Activated CD8-positive, alpha-beta T cell treated with anti-CD3 and anti-CD28 coated beads for 36 hours (primary cell): ENCODE measurements around the gene PLBD2. TPM values are rescaled to one million over a fixed set of nuclear protein-coding genes. Genes with fewer than 3 reads are reported as not detected.

ENCODE experiments used
- ATAC-seq: fragments of 200-7000 bp; cut with Tn5 transposase; one replicate; pipeline ENCODE4 v1.10.0; 2021; ENCODE audit warnings: mild to moderate bottlenecking, moderate library complexity
- CTCF ChIA-PET: fragments of 350-600 bp; sonication (Branson Sonifier 250); formaldehyde crosslinking; loops from one replicate; lab custom pipeline; 2021; ENCODE audit warnings: antibody characterized with exemption; lab: Charles Lee
- POLR2A ChIA-PET: fragments of 350-600 bp; sonication (Branson Sonifier 250); formaldehyde crosslinking; loops from one replicate; lab custom pipeline; 2021; ENCODE audit warnings: antibody characterized with exemption; lab: Charles Lee
- DNase-seq: peaks from one replicate; pipeline ENCODE4 v3.0.0-alpha.2; 2020
- H3K27ac Mint-ChIP-seq: one replicate; pipeline ENCODE4 v1.8.0; 2021; ENCODE audit warnings: mild to moderate bottlenecking, mixed read lengths
- H3K27me3 Mint-ChIP-seq: one replicate; pipeline ENCODE4 v1.8.0; 2021; ENCODE audit warnings: mixed read lengths
- H3K36me3 Mint-ChIP-seq: one replicate; pipeline ENCODE4 v1.8.0; 2021; ENCODE audit warnings: low read depth, mixed read lengths
- H3K4me1 Mint-ChIP-seq: one replicate; pipeline ENCODE4 v1.8.0; 2021; ENCODE audit warnings: low read depth, mixed read lengths
- H3K4me3 Mint-ChIP-seq: one replicate; pipeline ENCODE4 v1.8.0; 2021; ENCODE audit warnings: mild to moderate bottlenecking, moderate library complexity, mixed read lengths
- H3K9me3 Mint-ChIP-seq: one replicate; pipeline ENCODE4 v1.8.0; 2021; ENCODE audit warnings: mixed read lengths
- intact Hi-C: fragments of 100-400 bp; cut with micrococcal nuclease; formaldehyde crosslinking; loops from one replicate; pipeline ENCODE4 v1.10.0; 2022
- total RNA-seq, 2 experiments: library from RNA; stranded (reverse); gene quantifications; one replicate each; pipeline ENCODE4 v1.2.3, GENCODE V29; 2021
- TF ChIP-seq, protein P1 (sequence below): fragments of 200-600 bp; IDR thresholded peaks from one replicate; pipeline ENCODE4 v1.8.0; 2022; ENCODE audit warnings: antibody characterized with exemption, mild to moderate bottlenecking

Gene PLBD2
- total RNA-seq, result 10 to 100 TPM; 13.5 to 13.9 TPM

- intact Hi-C loops, result no loop called here
- Mint-ChIP-seq H3K36me3 (peaks cover 1% of the 10 kb centered on the region), H3K27me3 (no peaks in the 10 kb centered on the region), H3K4me1 (peaks cover 17% of the 10 kb centered on the region), H3K9me3 (no peaks in the 10 kb centered on the region), H3K4me3 (peak within 1 kb of the TSS; percentile 81), H3K27ac (peak within 1 kb of the TSS; percentile 88)
- POLR2A ChIA-PET, result interaction anchor here (0.8 to 1.2 kb wide), 2 partner anchors 22 to 24 kb away, joined by 3 read pairs; no protein-coding TSS in a partner anchor
- ATAC-seq (peak; percentile 99), DNase-seq (peak; percentile 96)
- TF ChIP-seq, protein P1, sequence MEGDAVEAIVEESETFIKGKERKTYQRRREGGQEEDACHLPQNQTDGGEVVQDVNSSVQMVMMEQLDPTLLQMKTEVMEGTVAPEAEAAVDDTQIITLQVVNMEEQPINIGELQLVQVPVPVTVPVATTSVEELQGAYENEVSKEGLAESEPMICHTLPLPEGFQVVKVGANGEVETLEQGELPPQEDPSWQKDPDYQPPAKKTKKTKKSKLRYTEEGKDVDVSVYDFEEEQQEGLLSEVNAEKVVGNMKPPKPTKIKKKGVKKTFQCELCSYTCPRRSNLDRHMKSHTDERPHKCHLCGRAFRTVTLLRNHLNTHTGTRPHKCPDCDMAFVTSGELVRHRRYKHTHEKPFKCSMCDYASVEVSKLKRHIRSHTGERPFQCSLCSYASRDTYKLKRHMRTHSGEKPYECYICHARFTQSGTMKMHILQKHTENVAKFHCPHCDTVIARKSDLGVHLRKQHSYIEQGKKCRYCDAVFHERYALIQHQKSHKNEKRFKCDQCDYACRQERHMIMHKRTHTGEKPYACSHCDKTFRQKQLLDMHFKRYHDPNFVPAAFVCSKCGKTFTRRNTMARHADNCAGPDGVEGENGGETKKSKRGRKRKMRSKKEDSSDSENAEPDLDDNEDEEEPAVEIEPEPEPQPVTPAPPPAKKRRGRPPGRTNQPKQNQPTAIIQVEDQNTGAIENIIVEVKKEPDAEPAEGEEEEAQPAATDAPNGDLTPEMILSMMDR, result no peak
- CTCF ChIA-PET, result no interaction called here
These were observed at the start of gene PLBD2 for GRCh38 chr12:113358381-113359132. PLBD2 (plus strand) TSS chr12:113358587; CDS start chr12:113358601, 14 bp downstream.

DNA sequence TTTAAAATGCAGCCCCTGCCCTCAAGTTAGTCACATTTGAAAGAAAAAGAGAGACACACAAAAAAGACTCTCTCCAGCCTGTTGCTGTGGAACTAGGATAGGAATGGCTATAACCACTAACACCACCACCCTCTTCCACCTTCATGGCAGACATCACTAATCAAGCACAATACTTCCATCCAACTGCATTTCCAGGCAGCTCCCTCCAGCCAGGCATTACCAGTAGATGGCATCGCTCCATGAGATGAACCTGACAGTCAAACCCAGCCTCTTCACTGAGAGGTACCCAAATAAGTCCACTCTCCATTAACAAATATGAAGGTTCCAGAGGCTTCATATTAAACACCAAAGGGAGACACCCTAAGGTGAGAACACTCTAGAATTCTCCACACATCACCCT lies 47.9 kb upstream of the PLBD2 start:
- no peaks in the 10 kb centered on the region for H3K27me3 Mint-ChIP-seq
- ATAC-seq (no peak), DNase-seq (no peak)
- TF ChIP-seq, protein P1, result no peak
- H3K27ac Mint-ChIP-seq, result no peak overlapping the region
- intact Hi-C loops, result no loop called here
- H3K4me3 Mint-ChIP-seq, result no peak overlapping the region
- no peaks in the 10 kb centered on the region for H3K4me1 Mint-ChIP-seq
- H3K36me3 Mint-ChIP-seq, result peaks cover 21% of the 10 kb centered on the region
- ChIA-PET CTCF (interaction anchor here (3.6 kb wide), 1 partner anchor 115 kb away, joined by 9 read pairs; no protein-coding TSS in a partner anchor), POLR2A (no interaction called here)
- no peaks in the 10 kb centered on the region for H3K9me3 Mint-ChIP-seq

GRCh38 chr12:113314121-113314529 lies 44.3 kb upstream of the PLBD2 start:
- ChIA-PET CTCF (interaction anchor here (1.3 kb wide), 1 partner anchor 21 kb away, joined by 3 read pairs; no protein-coding TSS in a partner anchor), POLR2A (no interaction called here)
- TF ChIP-seq, protein P1, result no peak
- no peak overlapping the region for H3K27ac Mint-ChIP-seq
- intact Hi-C loops, result no loop called here
- H3K27me3 Mint-ChIP-seq, result no peaks in the 10 kb centered on the region
- no peak for ATAC-seq
- no peaks in the 10 kb centered on the region for H3K4me1 Mint-ChIP-seq
- peaks cover 26% of the 10 kb centered on the region for H3K36me3 Mint-ChIP-seq
- DNase-seq, result no peak
- H3K9me3 Mint-ChIP-seq, result no peaks in the 10 kb centered on the region
- no peak overlapping the region for H3K4me3 Mint-ChIP-seq

GRCh38 chr12:113315358-113315757 lies 43.0 kb upstream of the PLBD2 start:
- H3K27ac Mint-ChIP-seq, result no peak overlapping the region
- intact Hi-C loops, result no loop called here
- DNase-seq (no peak), ATAC-seq (no peak)
- H3K36me3 Mint-ChIP-seq, result peaks cover 33% of the 10 kb centered on the region
- POLR2A ChIA-PET, result no interaction called here
- H3K27me3 Mint-ChIP-seq, result no peaks in the 10 kb centered on the region
- TF ChIP-seq, protein P1, result no peak
- no peak overlapping the region for H3K4me3 Mint-ChIP-seq
- H3K4me1 Mint-ChIP-seq, result no peaks in the 10 kb centered on the region
- no peaks in the 10 kb centered on the region for H3K9me3 Mint-ChIP-seq
- CTCF ChIA-PET, result no interaction called here

- Mint-ChIP-seq H3K36me3 (peaks cover 33% of the 10 kb centered on the region), H3K4me1 (no peaks in the 10 kb centered on the region), H3K27ac (no peak overlapping the region), H3K4me3 (no peak overlapping the region), H3K27me3 (no peaks in the 10 kb centered on the region), H3K9me3 (no peaks in the 10 kb centered on the region)
- DNase-seq (no peak), ATAC-seq (no peak)
- intact Hi-C loops, result no loop called here
- ChIA-PET POLR2A (no interaction called here), CTCF (interaction anchor here (1.1 kb wide), 1 partner anchor 114 kb away, joined by 3 read pairs; no protein-coding TSS in a partner anchor)
- TF ChIP-seq, protein P1, result no peak
These were observed 42.2 kb upstream of the PLBD2 start for GRCh38 chr12:113316155-113316554.
